ENCODE results near the gene TES. TPM values are rescaled to one million over a fixed set of nuclear protein-coding genes. Genes with fewer than 3 reads are reported as not detected.
"Not testable (repeated sequence)": the region's sequence is repeated elsewhere in the genome, so short reads cannot be mapped to it uniquely, and the experiment has no call there.

The TES gene
- total and polyA plus RNA-seq, 4 donors, result 5.7 to 11.8 (median 7.5) TPM

DNA sequence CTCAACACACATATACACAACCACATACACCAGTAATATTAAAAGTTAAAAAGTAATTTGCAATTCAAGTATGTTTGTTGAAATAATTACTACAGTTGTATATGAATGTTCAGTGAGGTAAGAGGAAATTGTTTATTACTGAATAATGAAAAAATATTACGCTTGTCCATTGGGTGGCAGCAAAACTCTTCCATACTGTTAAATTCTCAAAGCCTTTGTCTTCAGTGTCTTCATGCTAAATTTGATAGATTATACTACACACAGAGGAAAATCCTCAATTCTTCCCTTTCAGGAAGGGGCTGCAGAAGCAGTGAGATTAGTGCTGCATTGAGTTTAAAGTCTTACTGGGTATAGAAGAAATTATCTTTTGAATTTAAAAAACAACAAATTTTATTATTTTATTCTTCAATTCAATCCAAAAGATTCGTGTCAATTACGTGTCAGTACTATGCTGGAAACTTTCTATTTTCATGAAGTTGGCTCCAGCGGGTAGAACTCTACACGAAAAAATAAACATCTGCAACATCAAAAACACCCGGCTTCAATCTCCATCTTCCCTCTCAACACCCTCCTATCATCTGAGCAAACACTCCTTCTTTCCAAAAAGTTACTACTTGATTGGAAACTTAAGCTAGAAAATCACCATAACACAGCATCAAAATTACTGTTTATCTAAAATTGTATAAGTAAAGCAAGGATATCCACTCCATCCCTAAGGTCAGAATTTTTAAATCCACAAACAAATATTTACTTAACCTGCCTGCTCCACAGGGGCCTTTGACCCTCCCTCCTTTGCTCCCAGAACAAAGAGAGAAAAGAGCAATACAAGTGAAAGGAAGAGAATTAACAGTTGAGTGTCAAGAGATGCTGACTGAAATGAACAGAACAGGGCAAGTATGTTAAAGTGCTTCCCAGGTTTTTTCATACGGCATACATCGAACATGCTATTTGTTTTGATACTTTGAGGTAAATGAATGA, 37.0 kb upstream of the TES start:
- TF ChIP-seq FOXA1 (IDR thresholded peaks at IDR 0.05) (no peak), YY1 (IDR thresholded peaks at IDR 0.05) (no peak), NR2F2 (IDR thresholded peaks at IDR 0.05) (peak; percentile 46), GABPA (IDR thresholded peaks at IDR 0.05 in 1 of 2, conservative IDR thresholded peaks at IDR 0.05 in 1 of 2) (no peak), FOXA2 (IDR thresholded peaks at IDR 0.05) (peak; percentile 26), JUND (IDR thresholded peaks at IDR 0.05) (no peak), HNF4A (conservative IDR thresholded peaks at IDR 0.05) (peak; percentile 51 to 53), RXRA (IDR thresholded peaks at IDR 0.05) (peak; percentile 67 to 81), HNF4G (IDR thresholded peaks at IDR 0.05) (no peak), RAD21 (IDR thresholded peaks at IDR 0.05) (peak; percentile 88 to 89)
- TF ChIP-seq, protein P1, sequence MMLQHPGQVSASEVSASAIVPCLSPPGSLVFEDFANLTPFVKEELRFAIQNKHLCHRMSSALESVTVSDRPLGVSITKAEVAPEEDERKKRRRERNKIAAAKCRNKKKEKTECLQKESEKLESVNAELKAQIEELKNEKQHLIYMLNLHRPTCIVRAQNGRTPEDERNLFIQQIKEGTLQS (IDR thresholded peaks at IDR 0.05), result no peak
- TF ChIP-seq, protein P2, sequence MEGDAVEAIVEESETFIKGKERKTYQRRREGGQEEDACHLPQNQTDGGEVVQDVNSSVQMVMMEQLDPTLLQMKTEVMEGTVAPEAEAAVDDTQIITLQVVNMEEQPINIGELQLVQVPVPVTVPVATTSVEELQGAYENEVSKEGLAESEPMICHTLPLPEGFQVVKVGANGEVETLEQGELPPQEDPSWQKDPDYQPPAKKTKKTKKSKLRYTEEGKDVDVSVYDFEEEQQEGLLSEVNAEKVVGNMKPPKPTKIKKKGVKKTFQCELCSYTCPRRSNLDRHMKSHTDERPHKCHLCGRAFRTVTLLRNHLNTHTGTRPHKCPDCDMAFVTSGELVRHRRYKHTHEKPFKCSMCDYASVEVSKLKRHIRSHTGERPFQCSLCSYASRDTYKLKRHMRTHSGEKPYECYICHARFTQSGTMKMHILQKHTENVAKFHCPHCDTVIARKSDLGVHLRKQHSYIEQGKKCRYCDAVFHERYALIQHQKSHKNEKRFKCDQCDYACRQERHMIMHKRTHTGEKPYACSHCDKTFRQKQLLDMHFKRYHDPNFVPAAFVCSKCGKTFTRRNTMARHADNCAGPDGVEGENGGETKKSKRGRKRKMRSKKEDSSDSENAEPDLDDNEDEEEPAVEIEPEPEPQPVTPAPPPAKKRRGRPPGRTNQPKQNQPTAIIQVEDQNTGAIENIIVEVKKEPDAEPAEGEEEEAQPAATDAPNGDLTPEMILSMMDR (IDR thresholded peaks at IDR 0.05; ENCODE audit: low read depth, low read length, missing input control), result peak; percentile 68
- TF ChIP-seq, protein P3, sequence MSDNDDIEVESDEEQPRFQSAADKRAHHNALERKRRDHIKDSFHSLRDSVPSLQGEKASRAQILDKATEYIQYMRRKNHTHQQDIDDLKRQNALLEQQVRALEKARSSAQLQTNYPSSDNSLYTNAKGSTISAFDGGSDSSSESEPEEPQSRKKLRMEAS (IDR thresholded peaks at IDR 0.05), result no peak
- no peaks in the 10 kb centered on the region for H3K9me3 ChIP-seq (ENCODE audit: control insufficient read depth in 4 of 4, low read length in 3 of 4)
- H3K4me1 ChIP-seq (ENCODE audit: control insufficient read depth in 4 of 4, insufficient read depth in 4 of 4, low read length in 3 of 4), result peaks cover 0 to 18% (median 9%) of the 10 kb centered on the region in 4 donors
- no peak overlapping the region for H3K27ac ChIP-seq (ENCODE audit: low read depth in 1 of 2, low read length in 2 of 2)
- no peak for DNase-seq (ENCODE audit: low spot score)
- H3K36me3 ChIP-seq (ENCODE audit: control insufficient read depth in 4 of 4, insufficient read depth in 3 of 4, low read depth in 1 of 4, low read length in 3 of 4), result no peaks in the 10 kb centered on the region
- no peak overlapping the region for H3K9ac ChIP-seq (ENCODE audit: low read depth in 1 of 2, low read length in 2 of 2)
- no peaks in the 10 kb centered on the region for H3K27me3 ChIP-seq (ENCODE audit: control insufficient read depth in 4 of 4, insufficient read depth in 4 of 4, low read length in 3 of 4)
- WGBS, result 40% methylated on average over 8 of the region's 8 CpGs
- no peak overlapping the region for H3K4me3 ChIP-seq (ENCODE audit: low read depth in 1 of 3, low read length in 3 of 3)

DNA sequence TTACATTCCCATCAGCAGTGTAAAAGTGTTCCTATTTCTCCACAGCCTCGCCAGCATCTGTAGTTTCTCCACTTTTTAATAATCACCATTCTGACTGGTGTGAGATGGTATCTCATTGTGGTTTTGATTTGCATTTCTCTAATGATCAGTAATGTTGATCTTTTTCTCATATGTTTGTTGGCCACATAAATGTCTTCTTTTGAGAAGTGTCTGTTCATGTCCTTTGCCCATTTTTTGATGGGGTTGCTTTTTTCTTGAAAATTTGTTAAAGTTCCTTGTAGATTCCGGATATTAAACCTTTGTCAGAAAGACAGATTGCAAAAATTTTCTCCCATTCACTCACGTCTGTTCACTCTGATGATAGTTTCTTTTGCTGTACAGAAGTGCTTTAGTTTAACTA, 35.2 kb upstream of the TES start:
- DNase-seq (ENCODE audit: low spot score); H3K27me3 ChIP-seq (ENCODE audit: control insufficient read depth in 4 of 4, insufficient read depth in 4 of 4, low read length in 3 of 4); H3K9ac ChIP-seq (ENCODE audit: low read depth in 1 of 2, low read length in 2 of 2); H3K9me3 ChIP-seq (ENCODE audit: control insufficient read depth in 4 of 4, low read length in 3 of 4); H3K4me3 ChIP-seq (ENCODE audit: low read depth in 1 of 3, low read length in 3 of 3); H3K36me3 ChIP-seq (ENCODE audit: control insufficient read depth in 4 of 4, insufficient read depth in 3 of 4, low read depth in 1 of 4, low read length in 3 of 4); H3K27ac ChIP-seq (ENCODE audit: low read depth in 1 of 2, low read length in 2 of 2): not testable (repeated sequence)
- peaks cover 0 to 10% (median 9%) of the 10 kb centered on the region in 4 donors for H3K4me1 ChIP-seq (ENCODE audit: control insufficient read depth in 4 of 4, insufficient read depth in 4 of 4, low read length in 3 of 4)
- 95% methylated on average over 3 of the region's 3 CpGs for WGBS

DNA sequence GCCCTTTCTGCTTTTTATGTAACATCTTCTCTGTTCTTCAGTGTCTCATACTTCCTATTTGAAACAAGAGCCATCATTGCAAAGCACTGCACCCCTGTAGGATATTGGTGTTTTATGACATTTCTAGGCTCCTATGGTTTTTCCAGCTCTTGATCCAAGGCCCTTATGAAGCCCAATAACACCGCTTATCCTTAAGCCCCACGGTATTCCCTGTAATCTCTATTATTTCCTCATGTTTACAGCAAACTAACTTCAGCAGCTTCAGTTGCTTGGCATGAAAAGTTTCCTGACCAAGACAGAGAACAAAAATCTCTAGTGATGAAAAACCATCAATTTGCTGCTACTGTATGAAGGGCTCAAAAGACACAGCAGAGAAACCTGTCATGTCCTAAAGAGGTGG, 34.1 kb upstream of the TES start:
- H3K36me3 ChIP-seq (ENCODE audit: control insufficient read depth in 4 of 4, insufficient read depth in 3 of 4, low read depth in 1 of 4, low read length in 3 of 4), result no peaks in the 10 kb centered on the region
- 85% methylated on average over 2 of the region's 2 CpGs for WGBS
- TF ChIP-seq NR2F2 (IDR thresholded peaks at IDR 0.05) (no peak), TAF1 (conservative IDR thresholded peaks at IDR 0.05) (no peak), JUND (IDR thresholded peaks at IDR 0.05) (no peak), FOXA1 (IDR thresholded peaks at IDR 0.05) (no peak), YY1 (IDR thresholded peaks at IDR 0.05) (no peak)
- TF ChIP-seq, protein P2 (IDR thresholded peaks at IDR 0.05; ENCODE audit: low read depth, low read length, missing input control), result no peak
- TF ChIP-seq, protein P3 (IDR thresholded peaks at IDR 0.05), result no peak
- TF ChIP-seq, protein P4, sequence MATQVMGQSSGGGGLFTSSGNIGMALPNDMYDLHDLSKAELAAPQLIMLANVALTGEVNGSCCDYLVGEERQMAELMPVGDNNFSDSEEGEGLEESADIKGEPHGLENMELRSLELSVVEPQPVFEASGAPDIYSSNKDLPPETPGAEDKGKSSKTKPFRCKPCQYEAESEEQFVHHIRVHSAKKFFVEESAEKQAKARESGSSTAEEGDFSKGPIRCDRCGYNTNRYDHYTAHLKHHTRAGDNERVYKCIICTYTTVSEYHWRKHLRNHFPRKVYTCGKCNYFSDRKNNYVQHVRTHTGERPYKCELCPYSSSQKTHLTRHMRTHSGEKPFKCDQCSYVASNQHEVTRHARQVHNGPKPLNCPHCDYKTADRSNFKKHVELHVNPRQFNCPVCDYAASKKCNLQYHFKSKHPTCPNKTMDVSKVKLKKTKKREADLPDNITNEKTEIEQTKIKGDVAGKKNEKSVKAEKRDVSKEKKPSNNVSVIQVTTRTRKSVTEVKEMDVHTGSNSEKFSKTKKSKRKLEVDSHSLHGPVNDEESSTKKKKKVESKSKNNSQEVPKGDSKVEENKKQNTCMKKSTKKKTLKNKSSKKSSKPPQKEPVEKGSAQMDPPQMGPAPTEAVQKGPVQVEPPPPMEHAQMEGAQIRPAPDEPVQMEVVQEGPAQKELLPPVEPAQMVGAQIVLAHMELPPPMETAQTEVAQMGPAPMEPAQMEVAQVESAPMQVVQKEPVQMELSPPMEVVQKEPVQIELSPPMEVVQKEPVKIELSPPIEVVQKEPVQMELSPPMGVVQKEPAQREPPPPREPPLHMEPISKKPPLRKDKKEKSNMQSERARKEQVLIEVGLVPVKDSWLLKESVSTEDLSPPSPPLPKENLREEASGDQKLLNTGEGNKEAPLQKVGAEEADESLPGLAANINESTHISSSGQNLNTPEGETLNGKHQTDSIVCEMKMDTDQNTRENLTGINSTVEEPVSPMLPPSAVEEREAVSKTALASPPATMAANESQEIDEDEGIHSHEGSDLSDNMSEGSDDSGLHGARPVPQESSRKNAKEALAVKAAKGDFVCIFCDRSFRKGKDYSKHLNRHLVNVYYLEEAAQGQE (IDR thresholded peaks at IDR 0.05), result no peak

More for the DNA sequence above, 34.1 kb upstream of the TES start:
- no peak for DNase-seq (ENCODE audit: low spot score)
- no peak overlapping the region for H3K27ac ChIP-seq (ENCODE audit: low read depth in 1 of 2, low read length in 2 of 2)
- peaks cover 0 to 10% (median 9%) of the 10 kb centered on the region in 4 donors for H3K4me1 ChIP-seq (ENCODE audit: control insufficient read depth in 4 of 4, insufficient read depth in 4 of 4, low read length in 3 of 4)
- no peak overlapping the region for H3K4me3 ChIP-seq (ENCODE audit: low read depth in 1 of 3, low read length in 3 of 3)
- H3K27me3 ChIP-seq (ENCODE audit: control insufficient read depth in 4 of 4, insufficient read depth in 4 of 4, low read length in 3 of 4), result no peaks in the 10 kb centered on the region
- no peak overlapping the region for H3K9ac ChIP-seq (ENCODE audit: low read depth in 1 of 2, low read length in 2 of 2)
- H3K9me3 ChIP-seq (ENCODE audit: control insufficient read depth in 4 of 4, low read length in 3 of 4), result no peaks in the 10 kb centered on the region

All from liver (tissue), 9 donors.